GM23338 (cell line): Measurements from ENCODE around the gene FOXO3. TPM values are rescaled to one million over a fixed set of nuclear protein-coding genes. Genes with fewer than 3 reads are reported as not detected.

Experiments used
- ATAC-seq: fragments of 200-7000 bp; cut with Tn5 transposase; 3 replicates; pipeline ENCODE4 v1.9.1; 2020
- DNase-seq: peaks from one replicate; pipeline ENCODE4 v3.0.0-alpha.2; 2015; ENCODE audit warnings: low spot score
- H2AFZ ChIP-seq: fragments of 200-600 bp; sonication (generic); 2 replicates; pipeline ENCODE4 v1.8.0; 2016; ENCODE audit warnings: antibody characterized with exemption, mild to moderate bottlenecking, moderate library complexity
- H3F3A ChIP-seq: fragments of 200-600 bp; sonication (generic); replicated peaks from 2 replicates; pipeline ENCODE4 v1.8.0; 2017; ENCODE audit warnings: antibody characterized with exemption, mixed run types, low read depth
- H3K27ac ChIP-seq: fragments of 200-600 bp; sonication (generic); 2 replicates; pipeline ENCODE4 v1.6.1; 2016; ENCODE audit warnings: low read depth
- H3K27me3 ChIP-seq: fragments of 200-600 bp; sonication (generic); 2 replicates; pipeline ENCODE4 v1.8.0; 2016; ENCODE audit warnings: mild to moderate bottlenecking, mixed run types, moderate library complexity; ENCODE audit not compliant: insufficient read depth
- H3K36me3 ChIP-seq: fragments of 200-600 bp; sonication (generic); 2 replicates; pipeline ENCODE4 v1.8.0; 2016; ENCODE audit warnings: mild to moderate bottlenecking; ENCODE audit not compliant: insufficient read depth
- H3K4me1 ChIP-seq: fragments of 200-600 bp; sonication (generic); 2 replicates; pipeline ENCODE4 v1.8.0; 2016; ENCODE audit warnings: mild to moderate bottlenecking, moderate library complexity; ENCODE audit not compliant: insufficient read depth
- H3K4me2 ChIP-seq: fragments of 200-600 bp; sonication (generic); 2 replicates; pipeline ENCODE4 v1.7.1; 2017; ENCODE audit warnings: mixed run types
- H3K4me3 ChIP-seq: fragments of 200-600 bp; sonication (generic); 2 replicates; pipeline ENCODE4 v1.6.1; 2016; ENCODE audit warnings: mixed run types
- H3K79me2 ChIP-seq: fragments of 200-600 bp; sonication (generic); replicated peaks from 2 replicates; pipeline ENCODE4 v1.8.0; 2017; ENCODE audit warnings: mild to moderate bottlenecking; ENCODE audit not compliant: insufficient read depth
- H3K9me2 ChIP-seq: fragments of 200-600 bp; sonication (generic); 2 replicates; pipeline ENCODE4 v1.8.0; 2017; ENCODE audit not compliant: insufficient read depth
- H4K20me1 ChIP-seq: fragments of 200-600 bp; sonication (generic); replicated peaks from 2 replicates; pipeline ENCODE4 v1.8.0; 2017; ENCODE audit warnings: mild to moderate bottlenecking; ENCODE audit not compliant: insufficient read depth
- H3K27ac Mint-ChIP-seq: 2 replicates; pipeline ENCODE4 v1.8.0; 2020; ENCODE audit warnings: inconsistent platforms, mild to moderate bottlenecking, moderate library complexity, mixed read lengths
- H3K27me3 Mint-ChIP-seq: 3 replicates; pipeline ENCODE4 v1.8.0; 2022; ENCODE audit warnings: low read depth, mild to moderate bottlenecking, moderate library complexity, mixed read lengths, inconsistent platforms; ENCODE audit not compliant: insufficient read depth, poor library complexity
- H3K36me3 Mint-ChIP-seq: 3 replicates; pipeline ENCODE4 v1.8.0; 2021; ENCODE audit warnings: low read depth, mild to moderate bottlenecking, inconsistent platforms, moderate library complexity, mixed read lengths
- H3K4me1 Mint-ChIP-seq: 3 replicates; pipeline ENCODE4 v1.8.0; 2020; ENCODE audit warnings: mild to moderate bottlenecking, inconsistent platforms, mixed read lengths
- H3K4me3 Mint-ChIP-seq: 3 replicates; pipeline ENCODE4 v1.8.0; 2021; ENCODE audit warnings: moderate library complexity, mild to moderate bottlenecking, inconsistent platforms, mixed read lengths
- H3K9me3 Mint-ChIP-seq: 3 replicates; pipeline ENCODE4 v1.8.0; 2020; ENCODE audit warnings: moderate library complexity, mild to moderate bottlenecking, inconsistent platforms, mixed read lengths
- CREB1 ChIP-seq: fragments of 250-450 bp; sonication (Bioruptor Pico); IDR thresholded peaks from 2 replicates; pipeline ENCODE4 v1.5.0; 2020; ENCODE audit warnings: low read depth, mild to moderate bottlenecking, moderate library complexity
- EZH2phosphoT487 ChIP-seq: fragments of 200-600 bp; sonication (generic); IDR thresholded peaks from one replicate; pipeline ENCODE4 v1.8.1; 2018; ENCODE audit warnings: antibody characterized with exemption; ENCODE audit not compliant: unreplicated experiment
- JUNB ChIP-seq: IDR thresholded peaks from one replicate; pipeline ENCODE4 v1.6.1; 2016; ENCODE audit warnings: antibody characterized with exemption; ENCODE audit not compliant: unreplicated experiment
- POLR2AphosphoS5 ChIP-seq: IDR thresholded peaks from 2 replicates; pipeline ENCODE4 v1.6.1; 2016; ENCODE audit warnings: antibody characterized with exemption, low read depth
- REST ChIP-seq: IDR thresholded peaks from one replicate; pipeline ENCODE4 v1.6.1; 2018; ENCODE audit warnings: antibody characterized with exemption; ENCODE audit not compliant: unreplicated experiment
- STAT1 ChIP-seq: IDR thresholded peaks from one replicate; pipeline ENCODE4 v1.6.1; 2016; ENCODE audit warnings: antibody characterized with exemption; ENCODE audit not compliant: unreplicated experiment
- ZNF114 ChIP-seq: fragments of 250-450 bp; sonication (Bioruptor Pico); IDR thresholded peaks from 2 replicates; pipeline ENCODE4 v1.5.0; 2020; ENCODE audit warnings: mild to moderate bottlenecking, moderate library complexity
- ZNF462 ChIP-seq: fragments of 250-450 bp; sonication (Bioruptor Pico); IDR thresholded peaks from 2 replicates; pipeline ENCODE4 v1.5.0; 2020; ENCODE audit warnings: mild to moderate bottlenecking, moderate library complexity
- polyA plus RNA-seq: library from polyadenylated mRNA; unstranded; fragments of >200 nt; fragmentation: Nextera tagmentation; extraction: Ambion mirVana; gene quantifications from 2 replicates; pipeline ENCODE4 v1.2.1, GENCODE V29; 2016
- total RNA-seq: library from RNA; depleted of rRNA; stranded (reverse); fragments of >200 nt; shearing (Covaris generic); gene quantifications from 2 replicates; pipeline ENCODE4 v1.2.3, GENCODE V29; 2014

Gene FOXO3
- total and polyA plus RNA-seq, 2 experiments from 2014 or later: 9.8 to 20.2 TPM

GRCh38 chr6:108557494-108558371 is 3.0 kb upstream of the FOXO3 start (continued):
- TF ChIP-seq ZNF462 (CRISPR knock-in tag) (no peak), ZNF114 (CRISPR knock-in tag) (no peak), POLR2AphosphoS5 (peak; percentile 24)

- Mint-ChIP-seq H3K4me3 (peak overlapping the region; percentile 96), H3K27ac (peak overlapping the region; percentile 94), H3K9me3 (peaks cover 6% of the 10 kb centered on the region; the same call in 2 of the 3 replicates), H3K27me3 (peaks cover 30% of the 10 kb centered on the region), H3K4me1 (peaks cover 14% of the 10 kb centered on the region), H3K36me3 (peaks cover 5% of the 10 kb centered on the region; the same call in 2 of the 3 replicates)
- no peaks in the 10 kb centered on the region for H3K9me2 ChIP-seq
- peak overlapping the region; percentile 85 for H3K4me2 ChIP-seq
- peaks cover 15% of the 10 kb centered on the region for H3K79me2 ChIP-seq
- DNase-seq: peak; percentile 99
- peaks cover 43% of the 10 kb centered on the region for H3K27me3 ChIP-seq
- peak; percentile 16 for ATAC-seq
- TF ChIP-seq STAT1 (no peak), EZH2phosphoT487 (no peak), JUNB (no peak), ZNF114 (CRISPR knock-in tag) (no peak), CREB1 (CRISPR knock-in tag) (peak; percentile 98), REST (no peak)
- H4K20me1 ChIP-seq: no peaks in the 10 kb centered on the region
- H3K4me1 ChIP-seq: peaks cover 21% of the 10 kb centered on the region
- H3K27ac ChIP-seq: peak overlapping the region; percentile 100
- H3K36me3 ChIP-seq: no peaks in the 10 kb centered on the region
- 0 out of 2 replicates have a peak, but pooled peaks cover 3% of the 10 kb centered on the region for H3F3A ChIP-seq
- peak overlapping the region; percentile 97 for H2AFZ ChIP-seq
- H3K4me3 ChIP-seq: peak overlapping the region; percentile 97
Observed at GRCh38 chr6:108558372-108559096, 2.2 kb upstream of the FOXO3 start.
